Measurements from ENCODE around the gene ARID4A. TPM values are rescaled to one million over a fixed set of nuclear protein-coding genes. Genes with fewer than 3 reads are reported as not detected.
"Not testable (repeated sequence)": the region's sequence is repeated elsewhere in the genome, so short reads cannot be mapped to it uniquely, and the experiment has no call there.

ARID4A gene
- total RNA-seq, 1 experiment from 2014 or later, result 31.5 TPM

DNA sequence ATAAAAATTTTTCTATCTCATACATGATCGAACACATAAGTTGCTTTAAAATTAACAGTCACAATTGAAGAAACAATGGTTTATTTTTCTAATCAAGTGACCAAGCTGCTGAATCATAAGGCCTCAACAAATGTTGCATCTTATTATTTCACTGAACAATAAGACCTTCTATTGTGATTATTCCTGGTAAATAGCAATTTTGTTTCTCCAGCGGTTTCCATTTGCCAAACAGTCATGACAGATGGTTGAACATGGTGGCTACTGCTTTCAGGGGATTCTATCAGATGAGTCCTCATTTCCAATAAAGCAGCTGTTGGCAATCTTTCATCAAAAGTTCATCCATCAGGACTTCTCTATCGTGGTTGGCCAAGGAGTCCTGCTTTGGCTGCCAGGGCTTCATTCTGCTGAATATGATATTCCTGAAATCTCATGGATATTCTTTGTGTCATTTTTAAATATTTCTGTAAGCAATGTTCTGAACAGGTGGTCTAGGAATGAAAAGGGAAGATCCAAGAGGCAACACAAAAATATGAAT lies 110.4 kb downstream of the ARID4A start:
- Mint-ChIP-seq H3K27me3 (ENCODE audit: insufficient read depth, unreplicated experiment) (no peaks in the 10 kb centered on the region), H3K9me3 (ENCODE audit: unreplicated experiment) (no peaks in the 10 kb centered on the region), H3K36me3 (ENCODE audit: insufficient read depth, unreplicated experiment) (peaks cover 31% of the 10 kb centered on the region), H3K4me1 (ENCODE audit: low read depth, unreplicated experiment) (no peaks in the 10 kb centered on the region), H3K4me3 (ENCODE audit: unreplicated experiment) (no peak overlapping the region), H3K27ac (ENCODE audit: unreplicated experiment) (no peak overlapping the region)
- TF ChIP-seq, protein P1, sequence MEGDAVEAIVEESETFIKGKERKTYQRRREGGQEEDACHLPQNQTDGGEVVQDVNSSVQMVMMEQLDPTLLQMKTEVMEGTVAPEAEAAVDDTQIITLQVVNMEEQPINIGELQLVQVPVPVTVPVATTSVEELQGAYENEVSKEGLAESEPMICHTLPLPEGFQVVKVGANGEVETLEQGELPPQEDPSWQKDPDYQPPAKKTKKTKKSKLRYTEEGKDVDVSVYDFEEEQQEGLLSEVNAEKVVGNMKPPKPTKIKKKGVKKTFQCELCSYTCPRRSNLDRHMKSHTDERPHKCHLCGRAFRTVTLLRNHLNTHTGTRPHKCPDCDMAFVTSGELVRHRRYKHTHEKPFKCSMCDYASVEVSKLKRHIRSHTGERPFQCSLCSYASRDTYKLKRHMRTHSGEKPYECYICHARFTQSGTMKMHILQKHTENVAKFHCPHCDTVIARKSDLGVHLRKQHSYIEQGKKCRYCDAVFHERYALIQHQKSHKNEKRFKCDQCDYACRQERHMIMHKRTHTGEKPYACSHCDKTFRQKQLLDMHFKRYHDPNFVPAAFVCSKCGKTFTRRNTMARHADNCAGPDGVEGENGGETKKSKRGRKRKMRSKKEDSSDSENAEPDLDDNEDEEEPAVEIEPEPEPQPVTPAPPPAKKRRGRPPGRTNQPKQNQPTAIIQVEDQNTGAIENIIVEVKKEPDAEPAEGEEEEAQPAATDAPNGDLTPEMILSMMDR (IDR thresholded peaks at IDR 0.05; ENCODE audit: insufficient read depth in 1 of 2, low read depth in 1 of 2, low read length in 1 of 2, severe bottlenecking in 1 of 2, unreplicated experiment in 1 of 2), result no peak
- ChIA-PET POLR2A (no interaction called here), CTCF (interaction anchor here (0.5 kb wide), 1 partner anchor 8 kb away, joined by 4 read pairs; no protein-coding TSS in a partner anchor)
- Histone ChIP-seq H3K27me3 (replicated peaks; ENCODE audit: control insufficient read depth, insufficient read depth, low read length) (no peaks in the 10 kb centered on the region), H3K36me3 (ENCODE audit: control insufficient read depth, insufficient read depth, low read length) (no peaks in the 10 kb centered on the region; the same call in 1 of the 2 replicates), H3K4me3 (ENCODE audit: low read depth, low read length) (no peak overlapping the region), H3K9me3 (no peaks in the 10 kb centered on the region), H3K4me1 (no peaks in the 10 kb centered on the region)
- intact Hi-C loops (cut with micrococcal nuclease; ENCODE audit: unreplicated experiment), result no loop called here
- TSS peak; percentile 49 for BruUV-seq (replicated peaks)
- DNase-seq, result no peak

DNA sequence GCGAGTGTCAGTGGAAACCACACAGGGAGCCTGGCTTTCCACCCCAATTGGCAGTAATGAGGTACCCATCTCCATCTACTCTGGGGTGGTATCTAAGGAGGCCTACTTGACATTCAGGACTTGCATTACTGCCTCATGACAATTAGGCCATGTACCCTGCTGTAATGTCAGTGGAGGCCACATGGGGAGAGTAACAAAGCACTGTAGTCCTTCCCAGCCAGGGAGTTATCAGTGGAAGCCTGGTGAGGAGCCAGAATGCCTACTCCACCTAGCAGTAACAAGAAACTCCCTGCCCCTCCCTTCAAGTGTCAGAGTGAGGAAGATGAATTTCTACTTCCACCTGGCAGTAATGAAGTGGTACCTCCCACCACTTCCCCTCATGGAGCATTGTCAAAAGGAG lies 116.5 kb downstream of the ARID4A start:
- ChIA-PET POLR2A (no interaction called here), CTCF (no interaction called here)
- no peaks in the 10 kb centered on the region for H3K27me3 ChIP-seq (replicated peaks; ENCODE audit: control insufficient read depth, insufficient read depth, low read length)
- no peaks in the 10 kb centered on the region for H3K9me3 ChIP-seq
- no peaks in the 10 kb centered on the region for H3K4me1 ChIP-seq
- peaks cover 65% of the 10 kb centered on the region for H3K36me3 Mint-ChIP-seq (ENCODE audit: insufficient read depth, unreplicated experiment)
- H3K4me3 ChIP-seq (ENCODE audit: low read depth, low read length), result no peak overlapping the region
- H3K36me3 ChIP-seq (ENCODE audit: control insufficient read depth, insufficient read depth, low read length), result no peaks in the 10 kb centered on the region
- intact Hi-C loops (cut with micrococcal nuclease; ENCODE audit: unreplicated experiment), result no loop called here
- peaks cover 14% of the 10 kb centered on the region for H3K9me3 Mint-ChIP-seq (ENCODE audit: unreplicated experiment)
- TF ChIP-seq, protein P1 (IDR thresholded peaks at IDR 0.05; ENCODE audit: insufficient read depth in 1 of 2, low read depth in 1 of 2, low read length in 1 of 2, severe bottlenecking in 1 of 2, unreplicated experiment in 1 of 2), result peak in 1 of 2 experiments; percentile 11
- no peak overlapping the region for H3K27ac Mint-ChIP-seq (ENCODE audit: unreplicated experiment)
- H3K27me3 Mint-ChIP-seq (ENCODE audit: insufficient read depth, unreplicated experiment), result no peaks in the 10 kb centered on the region
- no peaks in the 10 kb centered on the region for H3K4me1 Mint-ChIP-seq (ENCODE audit: low read depth, unreplicated experiment)
- peak in 1 of 2 experiments; percentile 24 for DNase-seq
- no peak overlapping the region for H3K4me3 Mint-ChIP-seq (ENCODE audit: unreplicated experiment)
- BruUV-seq (replicated peaks), result no TSS peak

DNA sequence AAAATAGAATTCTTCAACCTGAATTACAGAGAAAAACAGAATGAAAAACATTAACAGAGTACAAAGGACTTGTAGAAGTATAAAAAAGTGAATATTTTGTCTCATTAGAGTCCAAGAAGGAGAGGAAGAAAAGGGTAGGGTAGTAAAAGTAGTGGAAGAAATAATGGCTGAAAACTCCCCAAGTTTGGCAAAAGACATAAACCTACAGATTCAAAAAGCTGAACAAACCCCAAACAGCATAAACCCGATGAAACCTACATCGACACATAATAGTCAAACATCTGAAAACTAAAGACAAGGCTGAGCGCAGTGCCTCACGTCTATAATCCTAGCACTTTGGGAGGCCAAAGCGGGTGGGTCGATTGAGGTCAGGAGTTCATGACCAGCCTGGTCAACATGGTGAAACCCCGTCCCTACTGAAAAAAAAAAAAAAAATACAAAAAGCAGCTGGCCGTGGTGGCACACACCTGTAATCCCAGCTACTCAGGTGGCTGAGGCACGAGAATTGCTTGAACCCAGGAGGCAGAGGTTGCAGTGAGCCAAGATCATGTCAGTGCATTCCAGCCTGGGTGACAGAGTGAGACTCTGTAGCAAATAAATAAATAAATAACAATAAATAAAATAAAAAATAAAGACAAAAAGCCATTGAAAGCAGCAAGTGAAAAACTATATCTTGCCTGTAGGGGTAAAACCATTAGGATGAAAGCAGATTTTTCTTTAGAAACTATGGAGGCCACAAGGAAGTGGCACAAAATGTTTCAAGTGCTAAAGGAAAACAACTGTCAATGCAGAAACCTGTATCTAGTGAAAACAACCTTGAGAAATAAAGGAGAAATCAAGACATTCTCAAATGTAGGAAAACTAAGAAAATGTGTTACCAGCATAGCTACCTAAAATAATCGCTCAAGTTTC lies 117.5 kb downstream of the ARID4A start:
- Mint-ChIP-seq H3K9me3 (ENCODE audit: unreplicated experiment) (peaks cover 14% of the 10 kb centered on the region), H3K36me3 (ENCODE audit: insufficient read depth, unreplicated experiment) (peaks cover 67% of the 10 kb centered on the region), H3K4me3 (ENCODE audit: unreplicated experiment) (no peak overlapping the region), H3K27ac (ENCODE audit: unreplicated experiment) (no peak overlapping the region), H3K4me1 (ENCODE audit: low read depth, unreplicated experiment) (no peaks in the 10 kb centered on the region), H3K27me3 (ENCODE audit: insufficient read depth, unreplicated experiment) (no peaks in the 10 kb centered on the region)
- DNase-seq, result no peak
- BruUV-seq (replicated peaks), result no TSS peak
- no peaks in the 10 kb centered on the region for H3K36me3 ChIP-seq (ENCODE audit: control insufficient read depth, insufficient read depth, low read length)
- TF ChIP-seq, protein P1 (IDR thresholded peaks at IDR 0.05; ENCODE audit: insufficient read depth in 1 of 2, low read depth in 1 of 2, low read length in 1 of 2, severe bottlenecking in 1 of 2, unreplicated experiment in 1 of 2), result no peak
- POLR2A ChIA-PET, result no interaction called here
- no peaks in the 10 kb centered on the region for H3K4me1 ChIP-seq
- no peak overlapping the region for H3K4me3 ChIP-seq (ENCODE audit: low read depth, low read length)
- CTCF ChIA-PET, result no interaction called here
- no peaks in the 10 kb centered on the region for H3K27me3 ChIP-seq (replicated peaks; ENCODE audit: control insufficient read depth, insufficient read depth, low read length)
- H3K9me3 ChIP-seq, result no peaks in the 10 kb centered on the region
- intact Hi-C loops (cut with micrococcal nuclease; ENCODE audit: unreplicated experiment), result no loop called here

DNA sequence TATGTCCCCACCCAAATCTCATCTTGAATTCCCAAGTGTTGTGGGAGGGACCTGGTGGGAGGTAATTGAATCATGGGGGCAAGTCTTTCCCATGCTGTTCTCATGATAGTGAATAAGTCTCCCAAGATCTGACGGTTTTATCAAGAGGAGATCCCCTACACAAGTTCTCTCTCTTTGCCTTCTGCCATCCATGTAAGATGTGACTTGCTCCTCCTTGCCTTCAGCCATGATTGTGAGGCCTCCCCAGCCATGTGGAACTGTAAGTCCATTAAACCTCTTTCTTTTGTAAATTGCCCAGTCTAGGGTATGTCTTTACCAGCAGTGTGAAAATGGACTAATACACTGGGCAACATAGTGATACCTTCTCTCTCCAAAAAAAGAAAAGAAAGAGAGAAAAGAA lies 118.6 kb downstream of the ARID4A start:
- H3K27me3 Mint-ChIP-seq (ENCODE audit: insufficient read depth, unreplicated experiment); H3K27me3 ChIP-seq (replicated peaks; ENCODE audit: control insufficient read depth, insufficient read depth, low read length); H3K27ac Mint-ChIP-seq (ENCODE audit: unreplicated experiment); BruUV-seq (replicated peaks); H3K4me1 ChIP-seq; POLR2A ChIA-PET; H3K9me3 ChIP-seq; H3K36me3 ChIP-seq (ENCODE audit: control insufficient read depth, insufficient read depth, low read length); H3K4me3 ChIP-seq (ENCODE audit: low read depth, low read length); CTCF ChIA-PET; intact Hi-C loops (cut with micrococcal nuclease; ENCODE audit: unreplicated experiment); H3K4me1 Mint-ChIP-seq (ENCODE audit: low read depth, unreplicated experiment); DNase-seq; H3K4me3 Mint-ChIP-seq (ENCODE audit: unreplicated experiment): not testable (repeated sequence)
- Mint-ChIP-seq H3K9me3 (ENCODE audit: unreplicated experiment) (peaks cover 14% of the 10 kb centered on the region), H3K36me3 (ENCODE audit: insufficient read depth, unreplicated experiment) (peaks cover 72% of the 10 kb centered on the region)

All from Caco-2 (cell line).